GM18867 (cell line): ENCODE data around the gene FRYL.

ENCODE experiments used
- ATAC-seq: cut with Tn5 transposase; IDR thresholded peaks from one replicate; pipeline ENCODE4 v1.9.1; 2021; ENCODE audit warnings: mild to moderate bottlenecking, moderate library complexity; ENCODE audit not compliant: unreplicated experiment

The FRYL gene

DNA sequence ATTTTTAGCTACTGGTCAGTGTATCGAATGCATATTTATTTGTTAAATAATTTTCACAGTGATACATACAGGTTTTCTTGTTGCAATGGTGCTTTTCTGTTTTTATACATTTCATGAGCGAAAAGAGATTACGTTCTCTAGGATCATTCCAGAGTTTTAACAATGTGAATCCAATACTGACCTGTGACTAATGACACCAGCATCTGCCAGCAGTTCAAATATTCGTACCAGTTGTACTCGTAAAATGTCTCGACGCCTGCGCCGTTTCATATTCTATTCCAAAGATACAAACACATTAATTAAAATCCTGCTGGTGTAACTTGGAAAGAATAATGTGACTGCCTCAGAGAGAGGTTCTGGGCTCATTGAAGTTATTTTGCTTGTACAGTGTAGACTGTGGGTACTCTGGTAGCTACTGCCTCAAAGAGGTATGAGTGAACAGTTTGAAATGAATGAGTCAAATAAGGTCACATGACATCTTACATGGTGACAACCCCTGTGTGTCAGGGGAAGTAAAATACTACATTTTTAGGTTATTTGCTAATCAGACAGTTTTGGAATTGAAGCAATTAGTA, 209.3 kb downstream of the FRYL start:
- ATAC-seq = no peak

DNA sequence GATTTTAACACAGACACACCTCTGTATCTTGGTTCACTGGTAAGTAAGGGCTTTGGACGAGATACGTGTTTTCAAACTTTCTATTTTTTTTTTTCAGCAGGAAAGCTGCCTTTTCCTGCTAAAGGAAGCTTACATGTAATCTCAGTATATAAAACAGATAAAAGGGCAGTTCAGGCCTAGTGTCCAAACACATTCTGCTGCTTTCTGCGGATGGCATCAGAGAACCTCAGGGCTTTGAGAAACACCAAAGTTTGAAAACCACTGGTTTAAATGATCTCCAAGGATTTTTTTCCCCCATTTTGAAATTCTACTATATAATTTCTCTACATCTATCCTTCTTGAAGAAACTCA, 214.1 kb downstream of the FRYL start:
- no peak for ATAC-seq

- ATAC-seq = peak; percentile 48
These were observed 214.6 kb downstream of the FRYL start for GRCh38 chr4:48565362-48566033.

DNA sequence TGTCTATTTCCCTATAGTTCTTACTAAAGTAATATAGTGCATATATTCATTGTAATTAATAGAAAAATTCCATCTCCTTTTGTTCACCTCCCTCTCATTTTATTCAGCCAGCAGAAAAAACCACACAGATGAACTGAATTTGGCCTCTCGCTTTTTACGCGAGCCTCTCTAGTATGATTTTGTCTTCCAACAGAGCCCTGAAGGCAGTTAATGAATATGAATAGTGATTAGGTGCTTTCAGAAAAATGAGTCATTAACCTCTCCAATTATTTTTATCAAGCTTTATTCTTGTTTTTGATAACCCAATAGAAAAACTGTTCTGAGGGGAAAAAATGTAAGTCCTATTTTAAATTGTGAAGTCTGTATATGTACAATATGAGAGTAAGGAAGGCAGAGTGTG, 215.9 kb downstream of the FRYL start:
- no peak for ATAC-seq

- no peak for ATAC-seq
These were observed 221.3 kb downstream of the FRYL start for GRCh38 chr4:48558819-48559218.

GRCh38 chr4:48558026-48558425, 222.1 kb downstream of the FRYL start:
- ATAC-seq = no peak

DNA sequence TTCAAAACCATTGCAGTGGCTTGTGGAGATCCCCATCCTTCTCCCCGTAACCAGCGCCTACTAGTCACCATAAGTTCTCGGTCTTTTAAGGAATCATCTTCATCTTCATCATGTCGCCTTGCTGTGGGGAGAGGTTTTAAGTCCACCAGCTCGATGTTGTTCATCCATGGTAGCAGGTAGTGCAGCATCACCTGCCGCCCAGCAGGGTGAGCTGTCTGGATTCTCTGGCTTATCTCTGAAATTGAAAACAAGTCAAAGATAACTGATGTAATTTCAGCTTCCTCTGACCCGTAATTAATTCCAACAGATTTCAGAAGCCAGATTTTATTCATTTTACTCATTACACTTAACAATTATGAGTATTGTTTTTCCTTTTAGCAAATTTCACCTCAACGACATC, 222.6 kb downstream of the FRYL start:
- ATAC-seq = no peak

DNA sequence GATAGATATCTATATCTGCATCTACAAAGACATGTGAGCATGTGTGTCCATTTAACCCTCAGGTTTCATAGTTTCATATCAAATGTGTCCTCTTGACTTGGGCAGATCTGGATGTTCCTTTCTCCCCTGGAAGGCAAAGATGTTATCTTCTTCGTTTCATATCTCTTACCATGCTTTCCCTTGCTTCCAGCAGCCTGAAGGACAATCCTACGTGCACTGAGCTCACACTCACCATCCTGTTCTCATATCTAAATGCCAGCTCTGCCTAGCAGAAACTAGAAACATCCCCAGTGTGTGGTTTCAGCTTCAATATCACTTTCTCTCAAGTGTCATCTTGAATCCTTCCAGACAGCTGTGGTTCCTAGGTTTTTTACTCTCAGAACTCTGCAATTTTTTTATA, 223.8 kb downstream of the FRYL start:
- ATAC-seq = no peak

GRCh38 chr4:48554606-48555005, 225.5 kb downstream of the FRYL start:
- ATAC-seq = no peak

DNA sequence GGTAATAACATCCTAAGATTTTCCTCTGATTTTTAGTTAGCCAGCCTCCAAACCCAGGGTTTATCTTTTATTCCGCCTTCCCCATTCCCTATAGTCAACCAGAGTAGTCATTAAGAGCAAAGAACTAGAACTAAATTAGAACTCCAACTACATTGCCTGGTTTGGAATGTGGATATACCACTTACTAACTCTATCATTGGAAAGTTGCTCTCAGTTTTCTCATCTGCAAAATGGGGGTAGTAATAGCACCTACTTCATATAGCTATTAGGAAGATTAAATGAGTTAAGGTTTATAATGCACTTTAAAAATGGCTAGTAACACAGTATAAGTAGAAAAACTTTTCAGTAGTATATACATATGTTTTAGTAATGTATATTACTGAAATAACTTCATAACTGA, 226.4 kb downstream of the FRYL start:
- ATAC-seq = no peak

DNA sequence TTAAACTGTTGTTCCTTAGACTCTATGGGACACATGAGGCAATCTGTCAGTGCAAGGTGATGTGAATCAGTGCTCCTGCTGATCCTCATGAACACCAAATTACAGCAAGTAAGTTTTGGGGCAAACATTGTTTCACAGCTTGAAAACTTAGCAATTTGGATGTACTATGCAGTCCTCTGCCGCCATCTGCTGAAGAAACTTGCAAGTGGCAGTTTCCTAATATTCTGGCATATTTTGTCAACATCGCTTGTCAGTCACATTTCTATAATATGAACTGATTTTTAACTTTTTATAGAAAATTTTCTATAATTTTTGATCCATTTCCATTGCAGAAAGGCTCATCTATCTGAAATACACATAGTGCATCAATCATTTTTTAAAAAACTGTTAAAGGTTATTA, 233.7 kb downstream of the FRYL start:
- no peak for ATAC-seq

- ATAC-seq = no peak
These were observed 236.3 kb downstream of the FRYL start for GRCh38 chr4:48543796-48544195.

DNA sequence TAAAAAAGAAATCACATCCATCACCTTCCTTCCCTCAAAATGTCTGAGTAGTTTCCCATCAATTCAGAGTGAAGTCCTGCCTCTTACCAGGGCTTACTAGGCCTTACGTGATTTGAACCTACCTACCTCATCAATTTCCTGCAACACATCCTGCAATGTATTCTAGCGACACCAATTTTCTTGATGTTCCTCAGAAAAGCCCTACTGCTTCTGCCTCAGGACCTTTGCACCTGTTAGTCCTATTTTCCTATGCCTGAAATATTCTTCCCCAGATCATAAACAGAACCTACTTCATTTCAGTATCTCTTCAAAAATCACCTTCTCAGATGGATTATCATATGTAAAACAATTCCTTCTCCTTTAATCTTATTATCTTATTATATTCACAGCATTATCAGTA, 237.2 kb downstream of the FRYL start:
- no peak for ATAC-seq

DNA sequence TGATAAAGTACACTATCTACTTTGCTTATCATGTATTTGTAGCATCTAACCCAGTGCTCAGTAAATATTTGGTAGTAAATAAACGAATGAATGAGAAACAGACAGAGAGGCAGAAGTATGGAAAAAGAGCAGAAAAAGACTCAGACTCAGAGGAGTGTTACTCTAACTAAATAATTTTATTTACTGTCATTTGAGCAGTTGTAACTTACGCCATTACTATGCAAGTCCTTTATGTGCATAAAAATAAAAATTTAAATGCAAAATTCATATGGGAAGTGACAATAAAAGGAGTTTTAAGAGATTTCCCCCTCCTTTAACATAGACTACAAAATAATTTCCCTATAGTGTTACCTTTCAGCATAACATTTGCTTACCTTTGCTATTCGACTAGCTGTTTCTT, 240.5 kb downstream of the FRYL start:
- ATAC-seq = no peak

- ATAC-seq = no peak
These were observed 241.7 kb downstream of the FRYL start for GRCh38 chr4:48538358-48538757.

GRCh38 chr4:48526406-48526805, 253.7 kb downstream of the FRYL start:
- no peak for ATAC-seq

DNA sequence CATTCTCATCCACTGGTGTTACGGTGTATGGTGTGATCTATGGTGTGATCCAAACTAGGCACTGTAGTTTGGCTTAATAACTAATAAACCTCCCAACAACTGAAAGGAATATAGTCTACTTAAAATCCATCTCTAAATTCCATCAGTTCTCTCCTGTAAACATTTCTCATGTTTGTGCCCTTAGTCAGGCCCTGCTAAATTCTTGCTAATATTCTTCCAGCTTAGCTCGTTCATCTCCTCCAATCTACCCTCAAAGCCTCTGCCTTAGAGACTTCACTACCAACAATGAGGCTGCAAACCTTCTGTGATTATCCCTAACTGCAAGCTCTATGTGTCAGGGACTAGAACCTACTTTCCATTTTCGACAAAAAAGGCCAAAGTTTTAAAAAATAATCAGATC, 261.9 kb downstream of the FRYL start:
- no peak for ATAC-seq

- no peak for ATAC-seq
These were observed 270.5 kb downstream of the FRYL start for GRCh38 chr4:48509543-48509942.

DNA sequence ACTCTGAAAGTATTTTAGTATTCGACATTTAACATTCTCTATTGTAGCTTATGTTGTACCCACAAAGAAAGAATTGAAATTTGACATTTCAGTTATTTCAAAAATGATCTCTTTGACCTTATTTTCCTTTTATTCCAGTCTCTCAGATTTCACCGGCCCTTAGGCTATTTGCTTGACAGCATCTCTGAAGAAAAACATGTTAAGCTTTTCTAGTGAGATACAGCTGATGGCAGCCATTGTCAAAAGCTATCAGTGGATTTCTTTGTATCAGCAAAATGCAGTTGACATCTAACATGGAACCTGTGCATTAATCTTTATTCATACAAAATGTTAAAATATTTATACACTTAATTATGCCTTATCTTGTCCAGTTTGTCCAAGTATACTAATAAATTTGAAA, 273.4 kb downstream of the FRYL start:
- no peak for ATAC-seq

DNA sequence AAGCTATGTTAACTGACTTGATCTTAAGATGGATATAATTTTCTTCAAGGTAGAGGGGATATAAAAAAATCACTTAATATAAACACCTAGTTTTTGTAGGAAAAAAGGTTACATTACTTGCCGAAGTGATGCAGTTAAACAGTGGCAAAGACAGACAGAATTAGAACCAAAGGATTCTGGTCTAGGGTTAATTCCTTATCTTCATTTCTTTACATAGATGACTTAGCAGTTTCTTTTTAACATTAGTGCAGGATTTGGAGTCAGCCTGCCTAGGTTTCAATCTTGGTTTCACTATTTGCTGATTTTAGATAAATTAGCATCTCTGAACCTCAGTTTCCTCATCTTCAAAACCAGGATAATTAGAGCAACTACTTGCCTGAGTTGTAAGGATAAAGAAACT, 275.7 kb downstream of the FRYL start:
- ATAC-seq = no peak

GRCh38 chr4:48504026-48504330, 276.1 kb downstream of the FRYL start:
- ATAC-seq = no peak

DNA sequence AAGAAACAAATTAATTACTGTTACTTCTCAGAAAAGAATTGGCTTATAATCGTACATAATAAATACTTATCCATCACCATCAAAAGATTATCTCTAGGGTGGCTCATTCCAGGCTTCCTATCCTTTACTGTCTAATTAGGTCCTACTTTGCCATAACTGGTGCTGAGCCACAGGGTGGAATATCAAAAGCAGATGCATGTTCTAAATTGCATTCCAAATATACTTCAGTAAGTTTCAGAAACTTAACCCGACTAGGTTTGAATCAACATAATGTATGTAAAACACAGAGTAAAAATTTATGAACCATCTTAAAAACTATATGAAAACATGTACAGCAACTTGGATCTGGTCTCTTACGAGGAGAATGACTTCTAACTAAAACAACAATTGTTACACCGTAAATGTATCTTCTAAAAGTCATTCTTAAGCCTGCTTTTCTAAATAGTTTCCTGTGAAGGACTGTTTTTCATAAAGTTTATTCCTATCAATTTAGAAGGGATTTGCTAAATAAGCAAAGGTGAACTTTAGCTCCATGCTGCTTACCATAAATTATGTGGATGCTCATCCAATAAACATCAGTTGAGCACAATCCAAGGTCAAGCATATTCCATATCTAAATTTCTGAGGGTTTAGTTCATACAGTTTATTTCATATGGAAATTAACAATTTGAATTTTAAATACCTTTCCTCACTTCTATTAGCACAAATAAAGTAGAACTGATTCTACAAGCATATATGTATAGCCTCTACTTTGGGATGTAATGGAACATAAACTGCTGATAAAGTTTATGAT, 276.6 kb downstream of the FRYL start:
- ATAC-seq = no peak
